Keratinocyte (primary cell): Measurements from ENCODE around the gene USP48. TPM values are rescaled to one million over a fixed set of nuclear protein-coding genes. Genes with fewer than 3 reads are reported as not detected.

Experiments used
- DNase-seq: peaks from one replicate; pipeline ENCODE4 v3.0.0-alpha.2; 2011; ENCODE audit warnings: low read depth, missing footprints, low spot score
- FAIRE-seq: peaks from 2 replicates; lab custom pipeline; 2011; peaks lifted over from hg19 to GRCh38; lab: Jason Lieb, UNC
- H2AFZ ChIP-seq: 2 replicates; pipeline ENCODE4 v1.6.0; 2012; ENCODE audit warnings: low read length, control low read depth, inconsistent platforms; ENCODE audit not compliant: control insufficient read depth
- H3K27ac ChIP-seq: 2 replicates; pipeline ENCODE4 v1.5.1; 2011; ENCODE audit warnings: low read length; ENCODE audit not compliant: control insufficient read depth, insufficient read depth
- H3K27me3 ChIP-seq: 3 replicates; pipeline ENCODE4 v1.6.0; 2011; ENCODE audit warnings: low read length; ENCODE audit not compliant: control insufficient read depth, insufficient read depth; ENCODE audit errors: extremely low read depth
- H3K36me3 ChIP-seq, 2 experiments: 2 replicates in 1 of 2; 3 replicates in 1 of 2; pipeline ENCODE4 v1.5.1; 2011; ENCODE audit warnings: low read length in 2 of 2, mild to moderate bottlenecking in 1 of 2; ENCODE audit not compliant: control insufficient read depth in 2 of 2, insufficient read depth in 2 of 2; ENCODE audit errors: extremely low read depth in 1 of 2
- H3K4me1 ChIP-seq: 3 replicates; pipeline ENCODE4 v1.5.1; 2011; ENCODE audit warnings: low read length; ENCODE audit not compliant: control insufficient read depth, insufficient read depth; ENCODE audit errors: extremely low read depth
- H3K4me2 ChIP-seq: 3 replicates; pipeline ENCODE4 v1.6.0; 2011; ENCODE audit warnings: low read depth, low read length; ENCODE audit not compliant: control insufficient read depth, insufficient read depth; ENCODE audit errors: extremely low read depth
- H3K4me3 ChIP-seq, 3 experiments: fragments of 200-600 bp in 1 of 3; sonication (generic) in 1 of 3; 2 replicates in 2 of 3; 3 replicates in 1 of 3; pipeline ENCODE4 v1.5.1; 2011 to 2016; ENCODE audit warnings: low read length in 3 of 3, mild to moderate bottlenecking in 3 of 3, control low read depth in 2 of 3, inconsistent platforms in 1 of 3, low read depth in 1 of 3, mixed read lengths in 1 of 3, mixed run types in 1 of 3, moderate library complexity in 1 of 3; ENCODE audit not compliant: control insufficient read depth in 2 of 3, insufficient read depth in 2 of 3; ENCODE audit errors: extremely low read depth in 1 of 3
- H3K79me2 ChIP-seq: 2 replicates; pipeline ENCODE4 v1.6.0; 2012; ENCODE audit warnings: low read length; ENCODE audit not compliant: control insufficient read depth, insufficient read depth
- H3K9ac ChIP-seq: 3 replicates; pipeline ENCODE4 v1.6.0; 2011; ENCODE audit warnings: low read length; ENCODE audit not compliant: control insufficient read depth, insufficient read depth; ENCODE audit errors: extremely low read depth
- H3K9me1 ChIP-seq: 3 replicates; pipeline ENCODE4 v1.6.0; 2011; ENCODE audit warnings: low read length; ENCODE audit not compliant: control insufficient read depth, insufficient read depth; ENCODE audit errors: extremely low read depth
- H3K9me3 ChIP-seq: 2 replicates; pipeline ENCODE4 v1.5.1; 2012; ENCODE audit warnings: low read depth, low read length; ENCODE audit not compliant: control insufficient read depth
- H4K20me1 ChIP-seq: 3 replicates; pipeline ENCODE4 v1.6.0; 2011; ENCODE audit warnings: low read length; ENCODE audit not compliant: control insufficient read depth, insufficient read depth; ENCODE audit errors: extremely low read depth
- EZH2 ChIP-seq: IDR thresholded peaks from one replicate; pipeline ENCODE4 v1.6.1; 2012; ENCODE audit warnings: inconsistent platforms, mild to moderate bottlenecking, low read length, moderate library complexity
- dilution Hi-C: fragments of 300-500 bp; cut with MboI; formaldehyde crosslinking; loops from one replicate; pipeline ENCODE4 v1.7.0; 2020; ENCODE audit warnings: low sequenced_read_pairs; ENCODE audit not compliant: extremely low pct_ligation_motif_present
- polyA plus RNA-seq, 5 experiments: library from polyadenylated mRNA; depleted of rRNA in 3 of 5; stranded (reverse) in 3 of 5; stranded (forward) in 1 of 5; unstranded in 1 of 5; fragments of >200 nt; gene quantifications; 1 replicate in 1 of 5; 2 replicates in 3 of 5; 3 replicates in 1 of 5; pipeline versions ENCODE4 v1.2.1 to v1.2.3, GENCODE V29; 2011 to 2012; ENCODE audit warnings: missing spikeins in 2 of 5, low read depth in 1 of 5, low replicate concordance in 1 of 5
- TF ChIP-seq, protein P1 (sequence below), 3 experiments: IDR thresholded peaks in 1 of 3; conservative IDR thresholded peaks in 1 of 3; optimal IDR thresholded peaks in 1 of 3; 2 replicates in 2 of 3; 3 replicates in 1 of 3; pipeline versions ENCODE3 to v1.5.1; 2011; ENCODE audit warnings: low read length in 3 of 3, mild to moderate bottlenecking in 3 of 3, moderate library complexity in 2 of 3, control low read depth in 1 of 3, inconsistent platforms in 1 of 3; ENCODE audit not compliant: insufficient read depth in 2 of 3; ENCODE audit errors: extremely low read depth in 1 of 3

The USP48 gene
- polyA plus RNA-seq, 1 donor (not counting 4 experiments of a cell fraction or from before 2014, with no cell fraction given): 33.0 TPM

- Histone ChIP-seq H3K9me3 (no peaks in the 10 kb centered on the region), H3K4me3 (no peak overlapping the region), H2AFZ (no peak overlapping the region), H3K9ac (no peak overlapping the region), H3K4me2 (no peak overlapping the region), H3K4me1 (no peaks in the 10 kb centered on the region), H3K27me3 (no peaks in the 10 kb centered on the region), H3K27ac (no peak overlapping the region), H3K79me2 (no peaks in the 10 kb centered on the region), H4K20me1 (no peaks in the 10 kb centered on the region), H3K9me1 (no peaks in the 10 kb centered on the region), H3K36me3 (peaks cover 12 to 13% of the 10 kb centered on the region in 2 experiments)
- dilution Hi-C loops: no loop called here
- no peak for FAIRE-seq
- DNase-seq: no peak
- no peak for TF ChIP-seq EZH2
- TF ChIP-seq, protein P1, sequence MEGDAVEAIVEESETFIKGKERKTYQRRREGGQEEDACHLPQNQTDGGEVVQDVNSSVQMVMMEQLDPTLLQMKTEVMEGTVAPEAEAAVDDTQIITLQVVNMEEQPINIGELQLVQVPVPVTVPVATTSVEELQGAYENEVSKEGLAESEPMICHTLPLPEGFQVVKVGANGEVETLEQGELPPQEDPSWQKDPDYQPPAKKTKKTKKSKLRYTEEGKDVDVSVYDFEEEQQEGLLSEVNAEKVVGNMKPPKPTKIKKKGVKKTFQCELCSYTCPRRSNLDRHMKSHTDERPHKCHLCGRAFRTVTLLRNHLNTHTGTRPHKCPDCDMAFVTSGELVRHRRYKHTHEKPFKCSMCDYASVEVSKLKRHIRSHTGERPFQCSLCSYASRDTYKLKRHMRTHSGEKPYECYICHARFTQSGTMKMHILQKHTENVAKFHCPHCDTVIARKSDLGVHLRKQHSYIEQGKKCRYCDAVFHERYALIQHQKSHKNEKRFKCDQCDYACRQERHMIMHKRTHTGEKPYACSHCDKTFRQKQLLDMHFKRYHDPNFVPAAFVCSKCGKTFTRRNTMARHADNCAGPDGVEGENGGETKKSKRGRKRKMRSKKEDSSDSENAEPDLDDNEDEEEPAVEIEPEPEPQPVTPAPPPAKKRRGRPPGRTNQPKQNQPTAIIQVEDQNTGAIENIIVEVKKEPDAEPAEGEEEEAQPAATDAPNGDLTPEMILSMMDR (optimal IDR thresholded peaks at IDR 0.05 in 1 of 3, IDR thresholded peaks at IDR 0.05 in 1 of 3, conservative IDR thresholded peaks at IDR 0.05 in 1 of 3; ENCODE audit: extremely low read depth in 1 of 3, insufficient read depth in 2 of 3, low read length in 3 of 3): no peak
These were observed 76.7 kb downstream of the USP48 start for GRCh38 chr1:21706151-21706835.

GRCh38 chr1:21705303-21705980 lies 77.5 kb downstream of the USP48 start:
- no peak overlapping the region for H3K4me3 ChIP-seq
- TF ChIP-seq EZH2: no peak
- TF ChIP-seq, protein P1 (optimal IDR thresholded peaks at IDR 0.05 in 1 of 3, IDR thresholded peaks at IDR 0.05 in 1 of 3, conservative IDR thresholded peaks at IDR 0.05 in 1 of 3; ENCODE audit: extremely low read depth in 1 of 3, insufficient read depth in 2 of 3, low read length in 3 of 3): no peak
- no peaks in the 10 kb centered on the region for H3K9me1 ChIP-seq
- H3K4me2 ChIP-seq: no peak overlapping the region
- H3K36me3 ChIP-seq: peaks cover 12 to 14% of the 10 kb centered on the region in 2 experiments
- H3K27me3 ChIP-seq: no peaks in the 10 kb centered on the region
- H3K79me2 ChIP-seq: no peaks in the 10 kb centered on the region
- H3K9ac ChIP-seq: no peak overlapping the region
- DNase-seq (no peak), FAIRE-seq (no peak)
- no peaks in the 10 kb centered on the region for H3K9me3 ChIP-seq
- H2AFZ ChIP-seq: no peak overlapping the region
- H3K4me1 ChIP-seq: no peaks in the 10 kb centered on the region
- H4K20me1 ChIP-seq: no peaks in the 10 kb centered on the region
- no peak overlapping the region for H3K27ac ChIP-seq
- dilution Hi-C loops: no loop called here
